NCI-H69 (cell line): ENCODE results near the gene EVA1A.

Source experiments
- DNase-seq: peaks from one replicate; lab custom pipeline; 2025; lab: John Stamatoyannopoulos, UW

EVA1A gene

GRCh38 chr2:75541430-75541829 lies 19.3 kb downstream of the EVA1A start:
- DNase-seq: no peak

GRCh38 chr2:75540994-75541393 lies 19.7 kb downstream of the EVA1A start:
- DNase-seq: no peak

- DNase-seq: no peak
Measured at GRCh38 chr2:75539955-75540716, 20.6 kb downstream of the EVA1A start.

DNA sequence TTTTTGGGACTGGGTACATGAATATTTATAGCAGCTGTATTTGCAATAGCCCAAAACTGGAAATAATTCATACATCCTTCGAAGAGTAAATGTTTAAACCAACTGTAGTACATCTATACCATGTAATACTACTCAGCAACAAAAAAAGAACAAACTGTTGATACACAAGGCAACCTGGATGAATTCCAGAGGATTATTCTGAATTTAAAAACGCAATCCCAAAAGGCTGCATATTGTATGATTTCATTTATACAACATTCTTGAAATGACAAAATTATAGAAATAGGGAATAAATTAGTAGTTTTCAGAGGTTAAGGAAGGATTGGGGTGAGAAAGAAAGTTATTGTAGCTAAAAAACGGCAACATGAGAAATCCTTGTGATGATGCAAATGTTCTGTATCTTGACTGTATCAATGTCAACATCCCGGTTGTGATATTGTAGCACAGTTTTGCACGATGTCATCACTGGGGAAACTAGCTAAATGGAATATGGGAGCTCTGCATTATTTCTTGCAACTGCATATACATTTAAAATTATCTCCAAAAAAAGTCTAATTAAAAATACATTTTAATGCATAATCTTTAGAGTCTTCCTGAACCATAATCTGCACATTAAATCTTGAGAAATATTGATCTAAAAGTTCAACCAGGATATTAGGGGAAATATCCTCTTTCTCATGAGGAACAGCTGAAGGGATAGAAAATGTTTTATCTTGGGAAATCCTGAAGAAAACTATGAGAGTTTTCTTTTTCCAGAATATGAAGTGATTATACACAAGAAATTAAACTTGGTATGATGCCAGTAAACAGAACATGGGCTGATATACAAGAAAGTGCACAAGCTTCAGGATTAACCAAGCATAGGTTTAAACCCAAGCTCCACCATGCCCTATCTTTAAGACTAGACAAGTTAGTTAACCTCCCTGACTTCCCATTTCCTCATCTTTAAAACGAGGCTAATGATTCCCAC lies 21.9 kb downstream of the EVA1A start:
- DNase-seq: no peak

- no peak for DNase-seq
Measured at GRCh38 chr2:75537658-75538057, 23.1 kb downstream of the EVA1A start.

GRCh38 chr2:75533135-75533534 lies 27.6 kb downstream of the EVA1A start:
- no peak for DNase-seq

GRCh38 chr2:75532488-75532887 lies 28.3 kb downstream of the EVA1A start:
- no peak for DNase-seq

GRCh38 chr2:75528221-75528977 lies 32.3 kb downstream of the EVA1A start:
- peak; percentile 87 for DNase-seq

DNA sequence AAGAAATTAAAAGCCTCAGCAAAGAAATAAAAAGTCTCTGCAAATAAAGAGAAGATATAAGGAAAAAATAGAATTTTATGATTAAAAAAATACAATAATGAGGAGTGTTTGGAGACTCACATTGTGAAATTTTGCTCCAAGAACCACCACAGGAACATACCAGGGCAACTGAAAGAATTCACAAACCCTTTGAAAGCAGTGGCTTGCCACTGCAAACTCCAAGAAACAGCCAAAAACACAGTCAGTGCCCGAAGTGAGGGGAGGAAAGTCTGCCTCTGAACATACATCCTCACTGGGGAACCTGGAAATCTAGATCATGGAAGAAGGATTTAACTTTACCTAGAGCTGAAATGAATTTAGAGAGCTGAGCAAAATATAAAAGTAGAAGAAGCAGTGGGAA lies 33.1 kb downstream of the EVA1A start:
- no peak for DNase-seq

DNA sequence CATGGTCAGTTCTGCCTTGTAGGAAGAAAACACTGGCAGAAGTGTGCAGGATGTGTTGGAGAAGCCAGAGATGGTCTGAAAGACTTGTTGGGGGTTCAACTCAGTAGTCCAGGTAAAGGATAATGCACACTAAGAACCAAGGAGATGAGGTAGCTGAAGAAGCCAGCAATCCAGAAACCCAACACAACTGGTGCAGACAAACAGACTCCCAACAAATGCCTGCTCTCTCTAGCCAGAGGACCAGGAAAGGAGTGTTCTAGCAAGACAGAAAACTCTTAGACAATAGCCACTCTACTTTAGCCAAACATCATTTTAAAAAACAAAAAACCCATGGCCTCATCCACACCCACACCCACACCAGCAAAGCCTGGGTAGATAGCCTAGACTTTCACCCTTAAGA lies 33.9 kb downstream of the EVA1A start:
- no peak for DNase-seq

DNA sequence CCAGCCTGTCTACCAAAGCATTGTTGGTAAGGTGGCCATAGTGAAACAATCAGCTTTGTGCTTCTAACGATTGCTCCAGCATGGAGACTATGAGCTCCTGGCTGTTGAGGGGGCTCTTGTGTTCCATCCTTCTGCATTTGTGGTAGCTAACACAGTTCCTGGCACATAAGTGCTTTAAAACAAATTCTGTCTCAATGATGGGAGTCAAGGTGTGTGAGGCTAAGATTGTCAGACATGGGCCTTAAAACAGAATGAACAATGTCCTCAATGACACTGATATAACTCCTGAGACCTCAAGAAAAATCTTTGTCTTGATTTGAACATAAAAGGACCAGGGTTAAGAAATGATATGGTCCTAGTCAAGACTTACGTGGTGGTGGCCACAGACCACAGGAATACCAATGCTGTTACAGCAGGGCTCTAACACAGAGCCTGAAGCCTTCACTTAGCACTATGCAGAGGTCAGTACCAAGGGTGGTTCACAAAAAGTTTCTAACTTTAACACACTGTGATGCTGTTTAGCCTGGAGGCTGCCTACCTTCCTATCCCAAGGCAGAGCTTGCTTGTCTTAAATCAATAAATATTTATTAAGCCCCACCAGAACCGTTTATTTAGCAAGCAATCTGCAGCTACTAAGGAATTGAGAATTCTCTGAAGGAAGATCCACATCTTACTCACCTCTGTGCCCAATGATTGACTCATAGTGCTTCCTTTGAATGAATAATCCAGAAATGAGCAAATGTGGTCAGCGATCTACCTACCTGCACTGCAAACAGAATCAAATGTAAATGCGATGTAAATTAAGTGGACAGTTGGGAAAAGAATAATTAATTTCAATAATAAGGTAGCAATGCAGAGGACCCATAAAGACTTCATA lies 35.1 kb downstream of the EVA1A start:
- no peak for DNase-seq

GRCh38 chr2:75524276-75524911 lies 36.3 kb downstream of the EVA1A start:
- DNase-seq: no peak

- no peak for DNase-seq
Measured at GRCh38 chr2:75523313-75524275, 37.1 kb downstream of the EVA1A start.

DNA sequence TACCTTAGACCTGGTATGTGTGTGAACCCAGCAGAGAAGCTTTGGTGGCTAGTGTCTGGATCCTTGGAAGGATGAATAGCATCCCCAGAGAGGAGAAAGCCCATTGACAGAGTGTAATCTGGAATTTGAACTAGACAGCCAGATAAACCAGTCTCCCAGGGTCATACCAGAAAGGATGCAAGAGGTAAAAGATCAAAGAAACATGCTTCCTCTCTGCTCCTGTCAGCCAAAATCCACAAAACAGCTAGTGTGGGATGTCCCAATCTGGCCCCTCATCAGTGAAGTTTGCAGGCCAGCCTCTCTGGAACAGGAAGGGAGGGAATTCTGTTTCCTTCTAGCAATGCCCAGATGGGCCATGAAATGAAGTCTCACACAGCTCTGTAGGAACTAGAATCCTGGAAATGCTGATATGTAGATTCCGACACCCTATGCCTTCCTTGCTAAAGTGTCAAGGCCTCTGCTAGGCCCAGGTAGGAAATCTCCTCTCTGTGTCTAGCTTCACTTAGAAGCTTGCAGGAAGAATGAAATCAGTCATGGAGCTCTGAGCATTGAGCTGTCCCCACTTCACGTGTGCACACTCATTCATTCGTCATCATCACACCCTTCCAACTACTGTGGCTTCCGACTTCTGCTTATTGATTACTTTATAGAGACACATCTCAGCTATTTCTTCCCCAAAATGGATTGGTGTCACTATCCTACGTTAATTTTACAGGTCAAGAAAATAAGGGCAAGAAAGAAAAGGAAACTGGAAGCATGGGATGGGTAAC lies 38.0 kb downstream of the EVA1A start:
- no peak for DNase-seq

DNA sequence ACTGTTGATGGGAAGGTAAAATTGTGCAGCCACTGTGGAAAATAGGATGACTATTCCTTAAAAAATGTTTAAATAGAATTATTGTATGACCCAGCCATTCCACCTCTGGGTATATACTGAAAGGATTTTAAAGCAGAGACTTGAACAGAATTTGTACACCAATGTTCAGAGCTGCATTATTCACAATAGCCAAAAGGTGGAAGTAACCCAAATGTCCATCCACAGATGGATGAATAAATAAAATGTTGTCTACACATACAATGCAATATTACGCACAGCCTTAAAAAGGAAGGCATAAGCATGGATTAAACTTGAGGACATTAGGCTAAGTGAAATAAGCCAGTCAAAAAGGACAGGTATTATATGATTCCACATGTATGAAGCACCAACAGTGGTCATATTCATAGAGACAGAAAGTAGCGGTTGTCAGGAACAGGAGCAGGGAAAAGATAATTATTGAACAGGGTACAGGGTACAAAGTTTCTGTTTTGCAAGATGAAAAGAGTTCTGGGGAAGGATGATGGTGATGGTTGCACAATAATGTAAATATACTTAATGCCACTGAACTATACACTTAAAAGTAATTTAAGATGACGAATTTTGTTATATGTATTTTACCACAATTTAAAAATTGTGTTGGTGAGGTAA lies 39.4 kb downstream of the EVA1A start:
- no peak for DNase-seq

DNA sequence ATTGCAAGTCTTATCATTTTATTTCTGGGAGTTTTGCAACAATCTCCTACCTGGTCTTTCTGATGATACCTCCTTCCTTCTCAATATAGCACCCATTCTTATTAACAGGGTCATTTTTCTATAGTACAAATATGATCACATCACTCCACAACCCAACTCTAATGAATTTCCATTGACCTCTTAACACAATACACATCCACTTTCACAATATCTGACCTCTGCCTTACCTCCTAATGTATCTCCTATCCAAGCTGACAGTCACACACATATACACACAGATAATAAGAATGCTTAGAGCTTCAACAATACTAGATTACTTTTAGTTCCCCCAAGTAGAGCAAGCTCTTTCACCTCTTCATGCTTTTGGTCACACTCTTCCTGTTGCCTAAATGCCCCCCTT lies 40.9 kb downstream of the EVA1A start:
- no peak for DNase-seq

DNA sequence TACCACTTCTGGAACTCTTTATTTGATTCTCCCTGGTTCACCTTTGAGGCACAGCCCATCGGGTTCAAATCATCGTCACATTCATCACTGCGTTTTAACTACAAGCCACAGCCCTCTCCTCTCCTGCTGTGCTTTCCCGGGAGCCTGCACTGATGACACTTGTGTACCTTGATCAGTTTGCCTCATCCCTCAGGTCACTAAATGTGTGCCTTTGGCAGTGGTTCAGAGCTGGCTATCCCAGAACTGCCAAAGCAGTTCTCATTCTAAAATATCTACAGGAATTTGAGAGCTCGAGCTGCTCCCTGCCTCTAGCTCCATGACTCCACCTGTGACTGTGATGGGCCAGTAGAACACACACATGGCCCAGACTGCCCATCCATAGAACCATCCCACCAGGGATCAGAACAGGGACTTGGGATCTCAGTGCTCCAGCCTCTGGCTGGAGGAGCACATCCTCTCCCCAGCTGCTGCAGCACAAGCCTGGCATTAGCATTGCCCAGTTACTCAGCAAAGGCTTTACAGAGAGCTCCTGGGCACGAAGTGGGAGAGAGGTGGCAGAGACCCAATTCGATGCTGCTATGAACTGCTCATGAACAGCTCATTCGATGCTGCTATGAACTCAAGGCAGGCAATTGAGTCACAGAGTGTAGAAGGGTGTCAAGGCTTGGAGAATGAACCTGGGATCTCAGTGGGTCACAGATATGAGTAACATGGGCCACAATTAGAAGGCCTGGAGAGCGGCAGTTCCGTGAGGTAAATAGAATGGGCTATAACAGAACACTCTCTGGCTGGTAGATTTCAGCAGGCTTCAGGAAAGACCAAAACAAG lies 41.9 kb downstream of the EVA1A start:
- DNase-seq: peak; percentile 8
